HL-60 (cell line): ENCODE data around the gene ERMP1.

Experiments
- CTCF ChIP-seq: IDR thresholded peaks from one replicate; pipeline ENCODE4 v1.5.1; 2011; ENCODE audit warnings: low read length, control low read depth, inconsistent platforms; ENCODE audit not compliant: insufficient read depth
- GABPA ChIP-seq: IDR thresholded peaks from 2 replicates; pipeline ENCODE4 v1.6.1; 2012; ENCODE audit warnings: low read depth
- POLR2AphosphoS5 ChIP-seq: IDR thresholded peaks from 2 replicates; pipeline ENCODE4 v1.6.1; 2012; ENCODE audit warnings: low read depth
- REST ChIP-seq: IDR thresholded peaks from 2 replicates; pipeline ENCODE4 v1.6.1; 2012; ENCODE audit warnings: low read depth; ENCODE audit not compliant: insufficient replicate concordance
- SPI1 ChIP-seq: IDR thresholded peaks from 2 replicates; pipeline ENCODE4 v1.6.1; 2012; ENCODE audit warnings: low read depth, mild to moderate bottlenecking, borderline replicate concordance

- TF ChIP-seq CTCF (no peak), POLR2AphosphoS5 (no peak), GABPA (no peak), REST (no peak), SPI1 (no peak)
These were observed 31.8 kb downstream of the ERMP1 start for GRCh38 chr9:5800969-5801738.
